GM19099 (cell line): ENCODE data around the gene PXT1.

Experiments
- POLR2A ChIP-seq: IDR thresholded peaks from 3 replicates; pipeline ENCODE4 v1.6.1; 2011; ENCODE audit warnings: low read depth; ENCODE audit not compliant: insufficient read length; ENCODE audit errors: extremely low read depth

PXT1 gene

DNA sequence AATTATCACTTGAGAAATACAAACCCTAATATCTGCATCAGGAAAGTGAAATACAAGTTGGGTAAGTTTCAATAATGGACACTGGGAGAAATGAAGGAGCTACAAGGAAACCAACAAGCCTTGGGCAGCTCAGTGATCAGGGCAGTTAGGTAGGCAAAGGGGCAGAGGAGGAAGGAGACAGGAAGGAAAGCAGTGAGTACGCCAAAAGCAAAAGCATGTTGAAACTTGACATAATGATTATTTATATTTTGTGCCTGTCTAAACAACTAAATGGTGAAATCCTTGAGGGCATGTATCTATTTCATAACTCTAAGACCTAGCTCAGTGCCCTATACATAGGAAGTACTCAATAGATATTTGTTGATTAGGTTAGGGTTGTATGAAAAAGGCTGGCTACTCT is 23.3 kb downstream of the PXT1 start:
- TF ChIP-seq POLR2A, result no peak

DNA sequence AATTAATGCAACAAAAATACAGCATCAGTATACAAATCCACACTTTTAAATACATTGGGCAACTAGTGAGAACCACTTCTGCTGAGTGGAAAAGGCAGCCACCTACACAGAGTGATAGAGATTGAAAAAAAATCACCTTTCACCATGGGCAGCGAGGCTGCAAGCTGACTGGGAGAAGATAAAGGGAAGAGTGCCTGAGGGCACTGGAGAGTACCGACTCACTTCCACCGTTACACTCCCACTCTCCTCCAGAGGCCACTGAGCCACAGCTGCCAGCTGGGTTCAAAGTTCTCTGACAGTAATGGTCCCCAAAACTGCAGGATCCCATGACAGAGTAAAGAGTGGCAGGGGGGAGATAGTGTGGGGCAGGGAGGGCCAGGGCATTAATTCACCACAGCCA is 24.1 kb downstream of the PXT1 start:
- no peak for TF ChIP-seq POLR2A

DNA sequence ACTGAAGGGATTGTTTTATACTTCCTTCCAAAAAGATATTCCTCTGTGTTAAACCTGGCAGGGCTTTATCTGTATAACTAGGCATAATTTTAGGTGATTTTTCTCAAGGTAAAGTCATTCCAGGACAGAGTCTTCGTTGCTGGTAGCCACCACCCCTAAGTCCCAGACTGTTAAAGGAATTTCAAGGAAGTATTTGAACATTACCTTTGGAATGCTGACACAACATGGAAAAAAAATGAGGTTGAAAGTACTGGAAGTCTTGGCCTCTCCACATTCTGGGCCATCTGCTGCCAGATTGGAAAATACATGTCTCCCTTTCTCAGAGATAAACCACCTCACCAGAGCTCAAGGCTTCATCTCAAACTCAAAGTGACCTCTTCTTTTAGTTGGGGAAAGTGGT is 28.2 kb downstream of the PXT1 start:
- TF ChIP-seq POLR2A, result no peak

DNA sequence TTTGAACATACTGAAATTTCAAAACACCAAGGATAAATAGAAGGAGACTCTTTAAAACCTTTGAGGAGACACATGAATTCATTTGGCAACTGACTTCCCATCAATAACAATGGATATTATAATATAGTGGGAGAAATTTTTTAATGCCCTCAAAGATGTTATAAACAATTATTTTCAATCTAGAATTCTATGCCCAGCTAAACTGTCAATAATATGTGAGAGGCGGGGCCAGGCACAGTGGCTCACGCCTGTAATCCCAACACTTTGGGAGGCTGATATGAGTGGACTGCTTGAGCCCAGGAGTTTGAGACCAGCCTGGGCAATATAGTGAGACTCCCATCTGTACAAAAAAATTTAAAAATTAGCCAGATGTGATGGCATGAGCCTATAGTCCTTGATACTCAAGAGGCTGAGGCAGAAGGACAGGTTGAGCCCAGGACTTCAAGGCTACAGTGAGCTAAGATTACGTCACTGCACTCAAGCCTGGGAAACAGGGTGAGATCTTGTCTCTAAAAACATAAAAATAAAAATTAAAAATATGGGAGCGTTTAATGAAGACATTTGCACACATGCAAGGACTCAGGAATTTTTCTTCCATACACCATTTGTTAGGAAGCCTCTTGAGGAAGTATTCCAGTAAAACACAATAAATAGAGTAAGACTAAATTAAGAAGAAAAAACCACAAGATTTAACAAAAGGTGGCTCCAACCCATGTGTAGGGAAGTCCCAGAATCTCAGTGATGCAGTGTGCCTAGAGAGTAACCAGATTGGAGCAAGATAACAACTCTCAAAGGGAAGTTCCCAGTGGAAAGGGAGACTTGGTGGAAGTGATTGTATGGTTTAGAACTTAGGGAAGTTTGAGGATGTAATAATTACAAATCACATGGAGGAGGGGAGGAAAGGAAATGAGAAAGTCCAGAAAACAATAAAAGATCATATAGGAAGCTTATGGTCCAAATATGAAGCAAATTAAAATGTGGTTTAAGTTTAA is 28.9 kb downstream of the PXT1 start:
- no peak for TF ChIP-seq POLR2A

DNA sequence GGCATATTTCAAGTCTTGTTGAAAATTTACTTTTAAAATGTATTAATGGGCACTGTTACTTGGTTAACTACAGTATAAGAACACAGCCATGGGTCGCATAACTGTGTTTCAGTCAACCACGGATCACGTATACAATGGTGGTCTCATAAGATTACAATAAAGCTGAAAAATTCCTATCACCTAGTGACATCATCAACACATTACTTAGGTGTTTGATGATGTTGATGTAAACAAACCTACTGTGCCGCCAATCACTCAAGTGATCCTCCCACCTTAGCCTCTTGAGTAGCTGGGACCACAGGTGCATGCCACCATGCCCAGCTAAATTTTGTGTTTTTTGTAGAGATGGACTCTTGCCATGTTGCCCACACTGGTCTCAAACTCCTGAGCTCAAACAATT is 38.5 kb downstream of the PXT1 start:
- TF ChIP-seq POLR2A, result no peak

DNA sequence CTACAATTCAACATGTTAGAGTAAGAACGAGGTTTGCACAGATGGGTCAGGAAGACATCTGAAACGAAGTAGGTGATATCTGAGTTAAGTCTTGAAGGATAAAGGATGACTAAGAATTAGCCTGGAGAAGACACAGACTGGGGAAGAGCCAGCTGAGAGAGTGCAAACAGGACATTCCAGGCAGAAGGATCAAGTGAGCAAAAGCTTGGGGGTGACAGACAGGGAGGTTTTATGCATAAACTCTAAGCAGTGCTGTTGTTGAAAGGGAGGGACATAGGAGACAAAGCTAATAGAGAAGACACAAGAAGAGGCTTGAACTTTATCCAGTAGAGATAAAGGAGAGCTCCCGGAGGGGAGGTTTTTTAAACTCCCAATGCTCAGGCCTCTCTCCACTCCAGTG is 40.2 kb downstream of the PXT1 start:
- TF ChIP-seq POLR2A, result no peak

DNA sequence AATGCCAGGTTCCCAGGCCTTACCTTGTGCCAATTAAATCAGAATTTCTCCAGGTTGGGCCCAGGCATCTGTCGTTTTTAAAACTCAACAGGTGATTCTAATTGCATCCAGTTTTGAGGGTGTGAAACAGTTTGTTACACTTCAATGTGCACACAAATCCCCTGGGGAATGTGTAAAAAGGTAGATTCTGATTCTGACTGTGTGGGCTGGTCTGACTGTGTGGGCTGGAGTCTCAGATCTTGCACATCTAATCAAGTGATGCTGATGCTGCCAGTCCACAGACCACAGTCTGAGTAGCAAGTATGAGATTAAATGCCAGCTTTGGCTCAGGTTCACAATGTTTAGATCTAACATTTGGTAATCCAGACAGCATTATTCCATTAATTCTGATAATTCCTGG is 42.7 kb downstream of the PXT1 start:
- TF ChIP-seq POLR2A, result no peak

DNA sequence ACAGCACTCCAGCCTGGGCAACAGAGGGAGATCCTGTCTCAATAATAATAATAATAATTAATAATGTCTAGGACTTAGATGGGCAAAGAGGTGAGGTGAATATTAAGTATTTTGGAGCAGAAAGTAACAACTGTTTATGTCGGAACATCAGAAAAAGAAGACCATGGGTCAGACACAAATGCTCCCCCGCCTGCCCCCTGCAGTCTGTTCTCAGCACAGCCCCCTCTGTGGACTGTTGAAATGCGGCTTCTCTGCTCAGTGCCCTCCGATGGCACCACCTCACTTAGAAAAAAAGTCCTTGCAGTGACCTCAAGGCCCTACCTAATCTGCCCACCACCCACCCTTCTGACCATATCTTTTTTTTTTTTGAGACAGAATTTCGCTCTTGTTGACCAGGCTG is 50.0 kb downstream of the PXT1 start:
- no peak for TF ChIP-seq POLR2A

DNA sequence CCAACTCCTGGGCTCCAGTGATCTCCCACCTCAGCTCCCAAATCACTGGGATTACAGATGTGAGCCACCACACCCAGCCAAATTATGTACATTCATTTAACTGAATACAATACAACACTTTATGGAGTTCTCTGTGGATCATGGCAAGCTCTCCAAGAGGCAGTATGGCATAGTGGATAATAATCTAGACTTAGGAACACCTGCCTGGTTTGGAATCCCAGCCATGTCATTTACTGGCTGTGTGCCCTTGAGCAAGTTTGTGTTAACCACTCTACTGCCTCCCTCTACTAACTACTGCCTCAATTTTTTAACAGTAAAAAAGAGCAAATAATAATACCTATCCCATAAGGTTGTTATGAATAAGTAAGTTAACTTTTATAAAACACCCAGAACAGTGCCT is 53.3 kb downstream of the PXT1 start:
- no peak for TF ChIP-seq POLR2A

DNA sequence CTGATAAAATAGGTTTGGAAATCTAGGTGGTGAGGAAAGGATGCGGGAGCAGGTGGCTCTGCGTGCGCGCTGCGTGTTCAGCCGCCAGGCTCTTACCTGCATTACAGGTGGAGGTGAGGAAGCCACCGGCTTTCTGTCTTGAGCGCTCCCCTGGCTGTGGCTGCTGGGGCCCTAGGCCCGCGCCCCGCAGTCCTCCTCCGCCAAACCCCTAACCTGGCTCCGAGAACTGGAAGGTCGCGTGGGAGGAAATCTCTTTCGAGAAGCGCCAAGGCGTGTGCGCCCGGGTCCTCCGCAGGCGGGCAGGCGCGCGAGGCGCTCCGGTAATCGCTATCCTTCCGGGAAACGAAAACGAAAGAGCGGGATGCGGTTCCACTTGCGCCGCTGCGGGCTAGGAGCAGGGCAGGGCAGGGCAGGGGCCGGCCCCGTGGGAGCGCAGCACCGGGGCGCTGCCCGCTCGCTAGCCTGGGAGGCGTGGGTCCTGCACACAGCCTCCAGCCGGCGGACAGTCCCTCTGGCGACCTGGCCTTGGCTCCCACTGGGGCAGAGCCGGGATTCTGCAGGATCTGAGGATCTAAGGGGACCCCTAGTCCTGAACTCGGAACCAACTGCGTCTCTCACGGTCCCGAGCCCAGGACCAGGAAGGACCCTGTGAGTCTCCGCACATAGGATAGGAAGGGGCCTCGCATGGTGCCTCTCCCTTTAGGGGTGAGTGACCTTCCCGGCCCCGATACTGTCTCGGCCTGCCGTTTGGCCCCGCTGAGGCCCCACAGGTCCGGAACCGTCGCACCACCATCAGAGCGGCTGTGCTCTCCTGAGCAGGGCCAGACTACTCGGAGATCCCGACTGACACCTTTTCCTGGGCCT is 55.0 kb downstream of the PXT1 start, which contains the start of gene ETV7:
ETV7 (minus strand) TSS at position 230 of the 864 bp plus-strand sequence; CDS start at position 102, 128 bp downstream.
- TF ChIP-seq POLR2A, result no peak

DNA sequence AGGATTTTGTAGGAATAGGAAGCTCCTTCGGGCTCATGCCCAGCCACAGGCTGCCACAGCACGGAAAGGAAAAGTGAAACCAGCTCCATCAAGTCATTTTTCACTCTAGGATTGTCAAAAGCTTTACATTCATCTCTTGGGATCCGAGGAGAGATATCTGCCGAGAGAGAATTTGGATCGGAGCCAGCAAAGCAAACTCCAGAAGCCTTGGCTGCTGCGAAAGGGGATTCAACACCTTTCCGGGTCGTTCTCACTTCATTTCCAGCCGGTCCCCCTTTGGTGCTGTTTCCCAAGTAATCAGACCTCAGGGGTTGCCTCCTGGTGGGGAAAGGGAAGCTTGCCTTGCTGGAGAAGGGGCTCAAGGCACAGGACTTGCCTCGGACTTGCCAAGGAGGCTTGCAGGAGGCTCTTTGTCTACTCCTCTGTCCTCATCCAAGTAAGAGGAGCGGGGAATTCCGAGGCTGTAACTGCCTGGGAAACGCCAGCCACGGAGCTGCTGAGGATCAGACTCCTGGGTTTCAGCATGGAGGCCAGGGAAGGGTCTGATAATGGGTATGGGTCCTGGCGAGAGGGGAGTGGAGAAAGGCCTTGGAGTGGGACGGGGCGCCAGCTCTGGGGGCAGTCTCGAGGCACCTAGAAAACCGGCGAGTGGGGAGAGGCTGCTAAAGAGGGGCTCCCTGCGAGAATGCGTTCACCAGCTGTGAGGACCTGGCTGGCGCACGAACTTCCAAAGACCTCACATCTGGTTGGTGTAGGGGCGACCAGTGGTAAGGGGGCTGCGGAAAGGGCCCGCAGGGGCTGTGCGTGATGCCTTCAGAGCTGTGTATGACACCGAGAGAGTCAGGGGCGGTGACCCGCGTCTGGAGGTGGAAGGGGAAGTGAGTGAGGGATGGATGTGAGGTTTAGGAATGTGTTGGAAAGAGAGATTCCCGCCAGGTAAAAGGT is 55.9 kb downstream of the PXT1 start:
- no peak for TF ChIP-seq POLR2A

DNA sequence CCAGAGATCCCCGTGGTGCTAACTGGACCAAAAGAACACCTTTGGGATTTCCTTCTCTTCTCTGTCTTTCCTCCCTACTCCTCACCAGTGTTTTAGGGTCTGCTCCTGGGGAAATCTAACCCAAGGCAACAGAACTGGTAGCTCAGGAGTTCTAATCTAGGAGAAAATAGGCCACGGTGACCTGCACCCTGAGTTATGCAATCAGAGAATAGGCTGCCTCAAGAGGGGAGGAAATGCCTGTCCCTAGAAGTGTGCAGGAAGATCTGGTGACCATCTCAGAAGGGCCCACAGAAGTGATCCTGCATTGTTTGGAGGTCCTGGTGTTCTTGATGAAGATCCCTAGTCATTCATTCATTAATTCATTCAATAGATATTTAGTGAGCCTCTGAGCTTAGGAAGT is 58.6 kb downstream of the PXT1 start:
- no peak for TF ChIP-seq POLR2A

DNA sequence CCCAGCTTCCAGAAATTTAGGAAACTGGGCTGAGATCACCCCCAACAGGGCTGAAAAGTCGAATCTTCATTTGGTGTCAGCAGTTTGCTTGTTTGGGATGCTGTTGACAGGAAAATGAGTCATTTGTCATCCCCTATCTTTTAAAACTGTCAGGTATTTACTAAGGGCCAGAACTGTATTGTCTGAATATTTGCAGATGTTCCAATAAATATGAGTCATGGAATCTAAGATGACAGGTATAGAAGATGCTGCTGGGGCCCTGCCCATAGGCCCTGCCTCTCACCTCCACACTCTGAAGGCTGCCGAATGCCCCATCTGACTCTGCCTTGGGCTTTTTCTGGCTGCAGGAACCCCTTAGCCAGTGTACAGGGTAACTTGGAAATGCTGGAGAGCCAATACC is 59.0 kb downstream of the PXT1 start:
- TF ChIP-seq POLR2A, result no peak

DNA sequence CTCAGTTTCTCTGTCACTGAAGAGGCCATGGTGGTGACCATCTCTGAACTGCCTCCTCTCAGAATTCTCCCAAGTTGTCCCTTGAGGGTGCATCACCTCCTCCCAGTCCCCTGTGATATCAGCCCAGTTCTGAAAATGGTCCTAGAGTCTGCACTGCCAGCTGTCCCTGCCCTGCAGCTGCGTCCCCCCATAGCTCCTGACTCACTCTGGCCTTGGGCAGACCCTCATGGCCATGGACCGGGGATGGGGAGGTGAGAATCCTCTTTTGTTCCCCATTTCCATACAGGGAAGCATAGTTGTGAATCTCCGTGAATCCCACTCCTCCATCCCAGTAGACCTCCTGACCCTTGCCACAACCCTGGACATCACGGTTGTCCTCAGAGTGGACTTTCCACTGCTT is 59.7 kb downstream of the PXT1 start:
- TF ChIP-seq POLR2A, result no peak
